HepG2 (cell line): ENCODE results near the gene COPS7A. TPM values are rescaled to one million over a fixed set of nuclear protein-coding genes. Genes with fewer than 3 reads are reported as not detected.
A peak's percentile ranks its signal among the peaks of the same experiment; 100 is the strongest.

Source experiments
- BRD4 ChIP-seq: sonication (generic); formaldehyde crosslinking; IDR thresholded peaks from 2 replicates; pipeline ENCODE4 v1.4.0; 2020; ENCODE audit warnings: missing genetic modification reagents
- CTCF ChIP-seq: sonication (generic); formaldehyde crosslinking; IDR thresholded peaks from 2 replicates; pipeline ENCODE4 v1.5.0; 2020; ENCODE audit warnings: mild to moderate bottlenecking, missing genetic modification reagents, moderate library complexity
- EEA1 ChIP-seq: sonication (generic); formaldehyde crosslinking; IDR thresholded peaks from 2 replicates; pipeline ENCODE4 v1.5.1; 2020; ENCODE audit warnings: mild to moderate bottlenecking, missing genetic modification reagents, borderline replicate concordance
- GTF3A ChIP-seq: sonication (generic); formaldehyde crosslinking; conservative IDR thresholded peaks from 2 replicates; pipeline ENCODE4 v1.4.0; 2020; ENCODE audit warnings: mild to moderate bottlenecking, missing genetic modification reagents
- HNRNPLL ChIP-seq: fragments of 200-400 bp; formaldehyde crosslinking; IDR thresholded peaks from 2 replicates; pipeline ENCODE4 v1.6.1; 2017; ENCODE audit warnings: mild to moderate bottlenecking, low read depth, low read length; ENCODE audit not compliant: poor library complexity, severe bottlenecking
- KAT8 ChIP-seq: IDR thresholded peaks from 2 replicates; pipeline ENCODE4 v1.6.1; 2016; ENCODE audit warnings: missing genetic modification reagents, missing compliant biosample characterization
- MBD4 ChIP-seq: IDR thresholded peaks from 2 replicates; pipeline ENCODE4 v1.6.1; 2012; ENCODE audit warnings: low read length, inconsistent platforms, borderline replicate concordance
- NRL ChIP-seq: sonication (generic); formaldehyde crosslinking; IDR thresholded peaks from 2 replicates; pipeline ENCODE4 v1.5.0; 2020; ENCODE audit warnings: missing genetic modification reagents, mild to moderate bottlenecking, moderate library complexity, borderline replicate concordance
- TFAP4 ChIP-seq: sonication (generic); IDR thresholded peaks from 2 replicates; pipeline ENCODE4 v1.6.1; 2016; ENCODE audit warnings: low read depth, borderline replicate concordance
- THAP9 ChIP-seq: sonication (generic); formaldehyde crosslinking; IDR thresholded peaks from 2 replicates; pipeline ENCODE4; 2020; ENCODE audit warnings: missing genetic modification reagents, mild to moderate bottlenecking, borderline replicate concordance
- THRA ChIP-seq: sonication (generic); formaldehyde crosslinking; IDR thresholded peaks from 2 replicates; pipeline ENCODE4 v1.4.0; 2020; ENCODE audit warnings: missing genetic modification reagents, borderline replicate concordance
- U2AF2 ChIP-seq: fragments of 200-400 bp; formaldehyde crosslinking; IDR thresholded peaks from 2 replicates; pipeline ENCODE4 v1.6.1; 2017; ENCODE audit warnings: low read depth, mild to moderate bottlenecking, low read length
- ZFP82 ChIP-seq: sonication (generic); formaldehyde crosslinking; IDR thresholded peaks from 2 replicates; pipeline ENCODE4 v1.5.1; 2020; ENCODE audit warnings: mild to moderate bottlenecking, missing genetic modification reagents, borderline replicate concordance
- ZNF121 ChIP-seq: sonication (generic); formaldehyde crosslinking; IDR thresholded peaks from 2 replicates; pipeline ENCODE4 v1.5.0; 2020; ENCODE audit warnings: mild to moderate bottlenecking, missing genetic modification reagents
- ZNF275 ChIP-seq: sonication (generic); formaldehyde crosslinking; IDR thresholded peaks from 2 replicates; pipeline ENCODE4 v1.8.0; 2022; ENCODE audit warnings: missing genetic modification reagents, mild to moderate bottlenecking, inconsistent platforms, borderline replicate concordance
- ZNF282 ChIP-seq: fragments of 450-650 bp; IDR thresholded peaks from 2 replicates; pipeline ENCODE4 v1.6.1; 2018; ENCODE audit not compliant: partially characterized antibody
- ZNF704 ChIP-seq: sonication (generic); formaldehyde crosslinking; IDR thresholded peaks from 2 replicates; pipeline ENCODE4 v1.8.1; 2023; ENCODE audit warnings: mild to moderate bottlenecking, inconsistent platforms, moderate library complexity, missing genetic modification reagents, borderline replicate concordance
- polyA plus RNA-seq, 8 experiments: library from polyadenylated mRNA; depleted of rRNA in 3 of 8; stranded (reverse) in 7 of 8; unstranded in 1 of 8; fragments of >200 nt; fragmentation: Illumina TruSeq in 4 of 8; extraction: Trizol in 4 of 8; gene quantifications; 2 replicates each; pipeline versions ENCODE4 v1.2.1 to v1.2.3, GENCODE V29; 2011 to 2016; ENCODE audit warnings: low read depth in 4 of 8, missing spikeins in 1 of 8, mixed read lengths in 1 of 8; ENCODE audit not compliant: insufficient read depth in 1 of 8
- total RNA-seq, 5 experiments: library from RNA; depleted of rRNA; stranded (reverse); fragments of >200 nt; fragmentation: Illumina TruSeq; extraction: Trizol; gene quantifications; 2 replicates each; pipeline ENCODE4 v1.2.3, GENCODE V29; 2016; ENCODE audit warnings: low read depth in 1 of 5

COPS7A gene
- total and polyA plus RNA-seq, 2 of the 13 experiments (the other 11 are each of a cell fraction or from before 2014, with no cell fraction given) = 40.0 to 73.6 TPM

- TF ChIP-seq ZNF282 = no peak
- TF ChIP-seq ZNF121 (CRISPR knock-in tag) = peak; percentile 9; the same call in 1 of the 2 replicates
- TF ChIP-seq TFAP4 = peak; percentile 56; the same call in 1 of the 2 replicates
- TF ChIP-seq ZFP82 (CRISPR knock-in tag) = no peak
- TF ChIP-seq NRL (CRISPR knock-in tag) = peak; percentile 46; the same call in 1 of the 2 replicates
- TF ChIP-seq THRA = peak; percentile 90; the same call in 1 of the 2 replicates
- TF ChIP-seq BRD4 (CRISPR knock-in tag) = peak; percentile 56; the same call in 1 of the 2 replicates
- TF ChIP-seq GTF3A (CRISPR knock-in tag) = peak; percentile 78; the same call in 1 of the 2 replicates
- no peak for TF ChIP-seq U2AF2
- TF ChIP-seq MBD4 = no peak
- TF ChIP-seq ZNF275 = 0 out of 2 replicates have a peak, but pooled peaks have one; percentile 68
- TF ChIP-seq THAP9 (CRISPR knock-in tag) = 0 out of 2 replicates have a peak, but pooled peaks have one; percentile 4
- peak; percentile 19; the same call in 1 of the 2 replicates for TF ChIP-seq ZNF704 (CRISPR knock-in tag)
- TF ChIP-seq CTCF (CRISPR knock-in tag) = peak; percentile 35; the same call in 1 of the 2 replicates
- TF ChIP-seq HNRNPLL = no peak
- peak; percentile 65; the same call in 1 of the 2 replicates for TF ChIP-seq EEA1 (CRISPR knock-in tag)
- TF ChIP-seq KAT8 (CRISPR knock-in tag) = peak; percentile 34; the same call in 1 of the 2 replicates
Observed at GRCh38 chr12:6767353-6768319, 43.8 kb downstream of the COPS7A start (continued).
